HepG2 (cell line): Measurements from ENCODE around the gene OXGR1. TPM values are rescaled to one million over a fixed set of nuclear protein-coding genes. Genes with fewer than 3 reads are reported as not detected.

Experiments used
- ATAC-seq: fragments of 200-7000 bp; cut with Tn5 transposase; 3 replicates; pipeline ENCODE4 v1.9.1; 2020; ENCODE audit warnings: mild to moderate bottlenecking, moderate library complexity
- BruUV-seq: library from RNA; stranded (reverse); fragments of 400-500 nt; replicated peaks from 2 replicates; lab custom pipeline; 2021; lab: Mats Ljungman, UMichigan
- CTCF ChIA-PET: fragments of 300-600 bp; formaldehyde crosslinking; extraction: SDS; loops from one replicate; lab custom pipeline; 2021; ENCODE audit warnings: low total read pairs, inconsistent platforms, low intra/inter-chr PET ratio; lab: Yijun Ruan, JAX
- POLR2A ChIA-PET: fragments of 350-600 bp; sonication (Branson Sonifier 250); formaldehyde crosslinking; loops from one replicate; lab custom pipeline; 2020; ENCODE audit warnings: antibody characterized with exemption, inconsistent platforms; lab: Yijun Ruan, JAX
- DNase-seq: peaks from one replicate; pipeline ENCODE4 v3.0.0-alpha.2; 2015; ENCODE audit warnings: low spot score
- FAIRE-seq: peaks from 3 replicates; lab custom pipeline; 2011; peaks lifted over from hg19 to GRCh38; lab: Jason Lieb, UNC
- H2AFZ ChIP-seq: one replicate; pipeline ENCODE4 v1.6.1; 2011; ENCODE audit warnings: low read length, inconsistent platforms
- H3K27ac ChIP-seq: fragments of 300-600 bp; 3 replicates; pipeline ENCODE4 v1.8.0; 2011; ENCODE audit warnings: mixed run types, mild to moderate bottlenecking, mixed read lengths, low read length, inconsistent platforms; ENCODE audit not compliant: insufficient read depth; ENCODE audit errors: extremely low read length
- H3K27me3 ChIP-seq, 2 experiments: fragments of 200-600 bp in 1 of 2; 2 replicates in 1 of 2; 3 replicates in 1 of 2; pipeline versions ENCODE4 v1.6.0 to v1.8.0; 2011; ENCODE audit warnings: low read length in 2 of 2, mild to moderate bottlenecking in 2 of 2, moderate library complexity in 2 of 2, inconsistent platforms in 1 of 2; ENCODE audit not compliant: insufficient read depth in 2 of 2, control insufficient read depth in 1 of 2
- H3K36me3 ChIP-seq, 2 experiments: fragments of 200-600 bp in 1 of 2; replicated peaks in 1 of 2; 2 replicates in 1 of 2; 3 replicates in 1 of 2; pipeline versions ENCODE4 v1.5.1 to v1.8.0; 2011; ENCODE audit warnings: low read length in 2 of 2, inconsistent platforms in 1 of 2; ENCODE audit not compliant: insufficient read depth in 2 of 2, control insufficient read depth in 1 of 2
- H3K4me1 ChIP-seq: 2 replicates; pipeline ENCODE4 v1.5.1; 2012; ENCODE audit warnings: low read length, inconsistent platforms; ENCODE audit not compliant: insufficient read depth
- H3K4me2 ChIP-seq: 2 replicates; pipeline ENCODE4 v1.6.0; 2011; ENCODE audit warnings: low read depth, low read length, inconsistent platforms
- H3K4me3 ChIP-seq, 3 experiments: fragments of 200-600 bp in 1 of 3; sonication (generic), shearing (Covaris generic) in 1 of 3; replicated peaks in 1 of 3; 2 replicates each; pipeline ENCODE4 v1.5.1; 2011 to 2016; ENCODE audit warnings: low read length in 3 of 3, inconsistent platforms in 2 of 3, low read depth in 2 of 3, mild to moderate bottlenecking in 2 of 3, control low read depth in 1 of 3, mixed read lengths in 1 of 3; ENCODE audit not compliant: insufficient read depth in 1 of 3
- H3K79me2 ChIP-seq: one replicate; pipeline ENCODE4 v1.6.1; 2011; ENCODE audit warnings: low read length, inconsistent platforms; ENCODE audit not compliant: insufficient read depth
- H3K9ac ChIP-seq: 2 replicates; pipeline ENCODE4 v1.6.0; 2011; ENCODE audit warnings: mild to moderate bottlenecking, low read depth, low read length, inconsistent platforms; ENCODE audit not compliant: insufficient read depth
- H3K9me3 ChIP-seq: 2 replicates; pipeline ENCODE4 v1.5.1; 2012; ENCODE audit warnings: mild to moderate bottlenecking, low read length
- H4K20me1 ChIP-seq: 2 replicates; pipeline ENCODE4 v1.6.0; 2011; ENCODE audit warnings: inconsistent platforms, mild to moderate bottlenecking, low read length, moderate library complexity; ENCODE audit not compliant: insufficient read depth
- CREB1 ChIP-seq, 2 experiments: fragments of 450-650 bp in 1 of 2; IDR thresholded peaks; 2 replicates each; pipeline ENCODE4 v1.6.1; 2016 to 2017; ENCODE audit warnings: control low read depth in 1 of 2, mild to moderate bottlenecking in 1 of 2, missing compliant biosample characterization in 1 of 2, missing genetic modification characterization in 1 of 2
- CREM ChIP-seq, 2 experiments: sonication (generic) in 1 of 2; formaldehyde crosslinking in 1 of 2; IDR thresholded peaks; 2 replicates each; pipeline versions ENCODE4 v1.4.0 to v1.6.1; 2016 to 2020; ENCODE audit warnings: antibody characterized with exemption in 1 of 2, mild to moderate bottlenecking in 1 of 2, missing genetic modification reagents in 1 of 2
- DNMT1 ChIP-seq: sonication (generic); formaldehyde crosslinking; IDR thresholded peaks from 2 replicates; pipeline ENCODE4 v1.5.1; 2020; ENCODE audit warnings: mild to moderate bottlenecking, missing genetic modification reagents
- TCF7 ChIP-seq: sonication (generic); IDR thresholded peaks from 2 replicates; pipeline ENCODE4 v1.6.1; 2016; ENCODE audit warnings: antibody characterized with exemption, low read depth
- ZNF414 ChIP-seq: sonication (generic); formaldehyde crosslinking; IDR thresholded peaks from 2 replicates; pipeline ENCODE4 v1.5.0; 2020; ENCODE audit warnings: missing genetic modification reagents
- ZNF746 ChIP-seq: sonication (generic); formaldehyde crosslinking; IDR thresholded peaks from 2 replicates; pipeline ENCODE4 v1.8.0; 2022; ENCODE audit warnings: mild to moderate bottlenecking, missing genetic modification reagents
- ZNF784 ChIP-seq: sonication (generic); formaldehyde crosslinking; IDR thresholded peaks from 2 replicates; pipeline ENCODE4 v1.5.1; 2020; ENCODE audit warnings: missing genetic modification reagents, mild to moderate bottlenecking, borderline replicate concordance
- ZUFSP ChIP-seq: sonication (generic); formaldehyde crosslinking; IDR thresholded peaks from 2 replicates; pipeline ENCODE4 v1.9.0; 2021; ENCODE audit warnings: missing genetic modification reagents, mild to moderate bottlenecking, borderline replicate concordance
- whole genome bisulfite sequencing: methylation state at CpG from one replicate; pipeline ENCODE4 v1.1.6; 2017; ENCODE audit warnings: low lambda C conversion rate; 5-methylcytosine and 5-hydroxymethylcytosine counted together
- in situ Hi-C: cut with HindIII; loops from 2 replicates; pipeline ENCODE4 v1.10.0; 2017; ENCODE audit warnings: low pct_unique_long_range_greater_than_20kb; ENCODE audit not compliant: extremely low pct_ligation_motif_present
- intact Hi-C: fragments of 100-400 bp; cut with micrococcal nuclease; formaldehyde crosslinking; loops from one replicate; pipeline ENCODE4 v1.10.0; 2022; ENCODE audit not compliant: unreplicated experiment
- polyA plus RNA-seq, 8 experiments: library from polyadenylated mRNA; depleted of rRNA in 3 of 8; stranded (reverse) in 7 of 8; unstranded in 1 of 8; fragments of >200 nt; fragmentation: Illumina TruSeq in 4 of 8; extraction: Trizol in 4 of 8; gene quantifications; 2 replicates each; pipeline versions ENCODE4 v1.2.1 to v1.2.3, GENCODE V29; 2011 to 2016; ENCODE audit warnings: low read depth in 4 of 8, missing spikeins in 1 of 8, mixed read lengths in 1 of 8; ENCODE audit not compliant: insufficient read depth in 1 of 8
- total RNA-seq, 5 experiments: library from RNA; depleted of rRNA; stranded (reverse); fragments of >200 nt; fragmentation: Illumina TruSeq; extraction: Trizol; gene quantifications; 2 replicates each; pipeline ENCODE4 v1.2.3, GENCODE V29; 2016; ENCODE audit warnings: low read depth in 1 of 5

OXGR1 gene
- total and polyA plus RNA-seq, 2 of the 13 experiments (the other 11 are each of a cell fraction or from before 2014, with no cell fraction given), result not detected

GRCh38 chr13:96994858-96995243 lies 575 bp upstream of the OXGR1 start (continued):
- TF ChIP-seq ZUFSP (CRISPR knock-in tag) (no peak), CREB1 (IDR thresholded peaks at IDR 0.05) (no peak), CREB1 (CRISPR knock-in tag; IDR thresholded peaks at IDR 0.05) (no peak), ZNF746 (CRISPR knock-in tag) (no peak)

GRCh38 chr13:96993634-96994016 lies 651 bp downstream of the OXGR1 start:
- Histone ChIP-seq H3K4me1 (no peaks in the 10 kb centered on the region), H3K27me3 (peaks cover 1 to 17% of the 10 kb centered on the region in 2 experiments; a peak in 2 of 5 replicates), H3K27ac (no peak overlapping the region), H2AFZ (no peak overlapping the region), H3K9ac (no peak overlapping the region), H4K20me1 (no peaks in the 10 kb centered on the region), H3K36me3 (no peaks in the 10 kb centered on the region), H3K79me2 (no peaks in the 10 kb centered on the region), H3K9me3 (no peaks in the 10 kb centered on the region), H3K4me2 (no peak overlapping the region), H3K4me3 (no peak overlapping the region)
- ATAC-seq (no peak), FAIRE-seq (no peak), DNase-seq (no peak)
- CTCF ChIA-PET, result no interaction called here
- POLR2A ChIA-PET, result no interaction called here
- 53% methylated on average over 8 of the region's 8 CpGs for WGBS
- in situ Hi-C loops, result no loop called here
- TF ChIP-seq ZNF784 (CRISPR knock-in tag) (no peak), CREM (IDR thresholded peaks at IDR 0.05) (no peak), CREM (CRISPR knock-in tag; IDR thresholded peaks at IDR 0.05) (no peak), TCF7 (no peak), DNMT1 (CRISPR knock-in tag) (no peak), ZNF414 (CRISPR knock-in tag) (no peak)
- intact Hi-C loops, result no loop called here
- no TSS peak for BruUV-seq
